C4-2B (cell line): ENCODE results near the gene TPD52L1.

ENCODE experiments used
- ZFX ChIP-seq: fragments of 450-650 bp; IDR thresholded peaks from 2 replicates; pipeline ENCODE4 v1.6.1; 2017
- TF ChIP-seq, protein P1 (sequence below): fragments of 450-650 bp; conservative IDR thresholded peaks from 2 replicates; pipeline ENCODE4 v1.5.1; 2017; ENCODE audit warnings: mild to moderate bottlenecking

DNA sequence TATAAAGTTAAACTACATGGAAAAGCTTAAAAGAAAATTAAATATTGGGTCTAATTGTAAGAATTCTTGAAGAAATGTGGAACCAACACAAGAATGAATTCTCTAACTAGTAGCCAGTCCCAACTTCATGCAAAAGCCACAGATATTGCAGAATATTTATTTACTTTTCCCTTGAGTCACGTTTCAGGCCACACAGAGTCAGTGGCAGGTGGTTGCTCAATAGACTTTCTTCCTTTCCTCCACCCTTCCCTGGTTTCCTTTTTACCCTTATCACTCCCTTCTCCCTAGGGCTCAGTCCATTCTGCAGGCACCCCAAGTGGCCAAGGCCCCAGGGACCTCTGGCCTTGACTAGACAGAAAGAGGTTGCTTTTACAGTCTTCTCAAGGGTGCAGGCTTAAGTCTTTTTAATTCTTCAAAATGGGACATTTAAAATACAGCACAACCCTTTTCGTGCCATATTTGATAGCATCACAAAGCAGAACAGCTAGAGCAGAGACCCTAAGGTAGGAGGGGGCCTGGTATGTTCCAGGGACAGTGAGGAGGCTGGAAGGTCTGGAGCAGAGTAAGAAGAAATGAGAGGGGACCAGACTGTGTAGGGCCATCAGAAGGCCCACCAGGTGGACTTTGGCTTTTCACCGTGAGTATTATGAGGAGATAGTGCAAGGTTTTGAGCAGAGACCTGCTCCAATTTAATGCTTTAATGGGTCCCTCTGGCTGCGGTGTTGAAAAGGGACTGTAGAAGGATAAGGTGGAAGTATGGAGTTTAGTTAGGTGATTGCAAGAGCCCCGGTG lies 83.2 kb downstream of the TPD52L1 start:
- TF ChIP-seq, protein P1, sequence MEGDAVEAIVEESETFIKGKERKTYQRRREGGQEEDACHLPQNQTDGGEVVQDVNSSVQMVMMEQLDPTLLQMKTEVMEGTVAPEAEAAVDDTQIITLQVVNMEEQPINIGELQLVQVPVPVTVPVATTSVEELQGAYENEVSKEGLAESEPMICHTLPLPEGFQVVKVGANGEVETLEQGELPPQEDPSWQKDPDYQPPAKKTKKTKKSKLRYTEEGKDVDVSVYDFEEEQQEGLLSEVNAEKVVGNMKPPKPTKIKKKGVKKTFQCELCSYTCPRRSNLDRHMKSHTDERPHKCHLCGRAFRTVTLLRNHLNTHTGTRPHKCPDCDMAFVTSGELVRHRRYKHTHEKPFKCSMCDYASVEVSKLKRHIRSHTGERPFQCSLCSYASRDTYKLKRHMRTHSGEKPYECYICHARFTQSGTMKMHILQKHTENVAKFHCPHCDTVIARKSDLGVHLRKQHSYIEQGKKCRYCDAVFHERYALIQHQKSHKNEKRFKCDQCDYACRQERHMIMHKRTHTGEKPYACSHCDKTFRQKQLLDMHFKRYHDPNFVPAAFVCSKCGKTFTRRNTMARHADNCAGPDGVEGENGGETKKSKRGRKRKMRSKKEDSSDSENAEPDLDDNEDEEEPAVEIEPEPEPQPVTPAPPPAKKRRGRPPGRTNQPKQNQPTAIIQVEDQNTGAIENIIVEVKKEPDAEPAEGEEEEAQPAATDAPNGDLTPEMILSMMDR = no peak
- TF ChIP-seq ZFX = no peak
